HG03342 (cell line): Measurements from ENCODE around the gene GPR62.

ENCODE experiments used
- ATAC-seq: cut with Tn5 transposase; IDR thresholded peaks from one replicate; pipeline ENCODE4 v1.9.1; 2021; ENCODE audit warnings: mild to moderate bottlenecking, moderate library complexity; ENCODE audit not compliant: unreplicated experiment

GPR62 gene

DNA sequence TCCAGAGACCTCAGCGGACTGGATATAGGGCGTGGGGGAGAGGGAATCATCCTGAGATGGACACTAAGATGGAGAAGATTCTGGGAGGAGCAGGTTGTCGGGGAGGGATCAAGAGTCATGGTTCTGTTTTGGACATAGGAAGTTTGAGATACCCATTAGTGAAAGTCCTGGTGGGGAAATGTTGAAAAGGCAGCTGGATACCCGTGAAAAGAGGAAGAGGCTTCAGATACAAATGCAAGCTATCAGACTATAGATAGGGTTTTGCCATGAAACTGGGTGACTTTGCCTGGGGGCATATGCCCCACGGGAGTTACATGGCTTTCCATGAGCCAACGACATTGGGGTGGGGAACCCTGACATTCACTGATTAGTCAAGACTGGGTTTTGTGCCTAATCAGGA lies 1.1 kb upstream of the GPR62 start:
- ATAC-seq: no peak

DNA sequence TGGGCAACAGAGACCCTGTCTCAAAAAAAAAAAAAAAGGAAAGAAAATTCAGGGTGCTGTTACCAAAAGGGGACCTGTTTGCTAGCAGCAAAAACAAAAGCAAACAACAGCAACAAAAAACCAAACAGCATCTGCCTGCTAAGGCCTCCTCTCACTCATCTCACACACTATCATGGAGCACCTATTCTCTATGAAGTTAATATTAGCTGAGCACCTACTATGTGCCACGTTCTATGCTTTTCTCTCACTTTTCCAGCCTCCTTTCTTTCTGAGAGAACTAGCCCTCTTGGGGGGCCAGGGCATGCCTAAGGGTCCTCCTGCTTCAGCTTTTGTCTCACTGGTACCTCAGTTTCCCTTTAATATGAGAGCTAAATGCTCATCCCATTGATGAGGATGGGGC lies 468 bp upstream of the GPR62 start:
- no peak for ATAC-seq

DNA sequence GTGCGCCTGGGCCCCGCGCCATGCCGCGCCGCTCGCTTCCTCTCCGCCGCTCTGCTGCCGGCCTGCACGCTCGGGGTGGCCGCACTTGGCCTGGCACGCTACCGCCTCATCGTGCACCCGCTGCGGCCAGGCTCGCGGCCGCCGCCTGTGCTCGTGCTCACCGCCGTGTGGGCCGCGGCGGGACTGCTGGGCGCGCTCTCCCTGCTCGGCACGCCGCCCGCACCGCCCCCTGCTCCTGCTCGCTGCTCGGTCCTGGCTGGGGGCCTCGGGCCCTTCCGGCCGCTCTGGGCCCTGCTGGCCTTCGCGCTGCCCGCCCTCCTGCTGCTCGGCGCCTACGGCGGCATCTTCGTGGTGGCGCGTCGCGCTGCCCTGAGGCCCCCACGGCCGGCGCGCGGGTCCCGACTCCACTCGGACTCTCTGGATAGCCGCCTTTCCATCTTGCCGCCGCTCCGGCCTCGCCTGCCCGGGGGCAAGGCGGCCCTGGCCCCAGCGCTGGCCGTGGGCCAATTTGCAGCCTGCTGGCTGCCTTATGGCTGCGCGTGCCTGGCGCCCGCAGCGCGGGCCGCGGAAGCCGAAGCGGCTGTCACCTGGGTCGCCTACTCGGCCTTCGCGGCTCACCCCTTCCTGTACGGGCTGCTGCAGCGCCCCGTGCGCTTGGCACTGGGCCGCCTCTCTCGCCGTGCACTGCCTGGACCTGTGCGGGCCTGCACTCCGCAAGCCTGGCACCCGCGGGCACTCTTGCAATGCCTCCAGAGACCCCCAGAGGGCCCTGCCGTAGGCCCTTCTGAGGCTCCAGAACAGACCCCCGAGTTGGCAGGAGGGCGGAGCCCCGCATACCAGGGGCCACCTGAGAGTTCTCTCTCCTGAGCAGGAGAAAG lies 951 bp downstream of the GPR62 start:
- ATAC-seq: no peak

DNA sequence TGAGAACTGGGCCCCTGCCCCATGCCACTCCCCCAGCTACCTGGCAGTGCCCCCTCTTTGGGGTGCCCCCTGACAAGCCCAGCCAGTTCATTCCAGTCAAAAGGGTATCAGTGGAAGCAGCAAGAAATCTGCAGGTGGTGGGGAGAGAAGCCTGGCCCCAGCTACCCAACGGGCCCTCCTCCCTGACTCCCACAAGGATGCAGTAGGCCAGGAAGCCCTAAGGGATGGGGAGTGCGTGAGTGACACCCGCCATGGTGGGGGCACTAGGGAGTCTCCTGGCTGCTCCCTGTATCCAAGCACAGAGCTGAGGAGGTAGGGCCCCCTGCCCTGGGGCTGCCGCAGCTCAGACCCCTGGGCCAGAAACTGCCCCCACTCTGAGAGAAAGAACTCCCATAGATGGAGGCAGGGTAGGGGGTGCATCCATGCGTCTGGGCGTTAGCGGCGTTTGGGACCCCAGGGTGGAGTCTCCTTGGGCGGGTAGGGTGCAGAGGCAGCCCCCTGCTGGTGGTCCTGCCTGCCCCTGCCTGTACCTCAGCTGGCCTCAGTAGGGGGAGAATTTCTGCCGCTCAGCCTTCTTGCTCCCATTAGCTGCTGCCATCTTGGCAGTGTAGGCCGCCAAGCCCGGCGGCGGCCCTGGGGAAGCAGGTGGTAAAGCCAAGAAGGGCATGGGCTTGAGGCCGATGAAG lies 2.5 kb downstream of the GPR62 start:
- ATAC-seq: no peak

DNA sequence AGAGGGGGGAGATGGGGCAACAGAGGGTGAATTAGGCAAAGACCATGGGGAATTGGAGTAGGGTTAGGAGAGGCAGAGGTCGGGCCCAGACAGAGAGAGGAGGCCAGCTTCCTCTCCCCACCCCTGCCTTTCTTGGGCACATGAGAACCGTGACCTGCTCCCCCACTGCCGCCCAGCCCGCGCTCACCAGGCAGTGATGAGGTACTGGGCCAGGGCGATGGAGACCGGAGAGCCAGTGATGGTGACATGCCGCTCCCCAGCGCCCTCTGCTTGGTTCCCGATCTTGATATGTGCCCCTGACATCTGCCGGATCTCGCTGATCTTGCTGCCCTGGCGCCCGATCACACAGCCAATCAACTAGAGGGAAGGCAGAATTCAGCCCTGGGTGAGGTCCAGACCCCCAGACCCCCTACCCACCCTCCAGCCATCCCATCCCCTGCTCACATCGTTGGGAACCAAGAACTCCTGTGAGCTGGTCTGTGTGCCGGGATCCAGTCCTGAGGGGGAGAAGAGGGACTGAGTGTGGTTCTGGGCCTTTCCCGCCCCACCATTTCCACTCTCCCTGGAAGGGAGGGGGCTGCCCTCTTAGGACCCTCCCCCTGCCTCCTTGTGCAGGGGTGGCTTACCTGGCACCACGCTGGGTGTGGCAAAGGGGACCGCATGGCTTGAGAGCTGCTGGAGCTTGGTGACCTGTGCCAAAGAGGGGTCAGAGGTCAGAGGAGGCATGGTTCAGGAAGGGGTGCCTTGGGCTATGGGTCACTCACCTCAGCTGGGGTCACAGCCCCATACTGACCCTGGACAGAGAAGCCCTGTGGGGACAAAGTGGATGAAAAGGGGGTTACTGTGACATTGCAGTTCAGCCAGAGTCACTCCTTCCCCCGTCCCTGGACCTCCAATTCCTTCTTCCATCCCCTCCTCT lies 3.7 kb downstream of the GPR62 start:
- no peak for ATAC-seq

DNA sequence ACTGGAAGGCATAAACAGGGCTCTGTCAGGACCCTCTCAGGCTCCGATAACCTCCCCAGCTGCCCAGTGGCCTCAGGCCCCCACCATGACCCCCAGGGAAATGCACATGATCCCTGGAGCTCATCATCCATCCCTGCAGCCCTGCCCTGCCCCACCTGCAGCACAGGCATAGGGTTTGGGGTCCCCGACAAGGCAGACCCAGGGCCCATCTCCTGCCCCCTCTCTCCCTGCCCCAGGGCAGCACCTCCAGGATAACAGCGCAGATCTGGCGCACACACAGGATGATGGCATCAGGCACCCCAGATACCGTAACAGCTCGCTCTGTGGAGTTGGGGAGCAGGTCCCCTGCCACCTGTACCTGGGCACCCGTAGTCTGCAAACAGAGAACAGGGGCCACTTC lies 4.5 kb downstream of the GPR62 start:
- ATAC-seq: no peak

DNA sequence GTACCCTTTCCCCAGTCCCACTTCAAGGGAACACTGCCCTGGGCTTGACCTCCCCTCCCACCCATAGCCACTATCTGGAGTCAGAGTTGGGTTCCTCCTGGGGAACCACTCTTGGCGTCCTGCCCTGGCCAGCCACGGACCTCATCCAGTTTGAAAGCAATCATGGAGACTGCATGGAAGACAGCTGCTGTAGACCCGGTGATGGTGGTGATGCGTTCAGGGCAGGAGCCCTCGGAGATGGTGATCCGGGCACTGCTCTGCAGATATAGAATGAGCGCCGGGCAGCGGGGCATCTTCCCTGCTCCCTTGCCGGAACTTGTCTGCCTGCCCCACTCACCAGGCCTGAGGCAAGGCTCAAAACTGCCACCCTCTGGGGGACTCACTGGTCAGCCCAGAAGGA lies 5.2 kb downstream of the GPR62 start:
- ATAC-seq: no peak

DNA sequence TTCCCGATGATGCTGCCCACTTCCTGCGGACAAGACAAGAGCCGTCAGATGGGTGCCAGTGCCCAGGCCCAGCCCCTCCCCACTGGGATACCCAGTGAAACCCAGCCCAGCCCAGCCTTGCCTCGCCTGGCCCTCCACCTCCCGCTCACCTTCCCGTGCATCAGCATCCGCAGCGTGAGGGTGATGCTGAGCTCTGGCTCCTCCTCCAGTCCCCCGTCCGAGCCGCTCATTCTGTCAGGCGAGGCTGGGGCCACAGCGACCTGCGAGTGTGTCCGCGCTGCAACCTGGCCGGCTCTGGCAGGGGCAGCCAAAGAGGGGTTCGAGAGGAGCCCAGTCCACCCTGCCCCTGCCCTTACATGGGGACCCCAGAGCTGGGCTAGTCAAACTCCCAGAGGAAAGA lies 5.8 kb downstream of the GPR62 start:
- no peak for ATAC-seq

DNA sequence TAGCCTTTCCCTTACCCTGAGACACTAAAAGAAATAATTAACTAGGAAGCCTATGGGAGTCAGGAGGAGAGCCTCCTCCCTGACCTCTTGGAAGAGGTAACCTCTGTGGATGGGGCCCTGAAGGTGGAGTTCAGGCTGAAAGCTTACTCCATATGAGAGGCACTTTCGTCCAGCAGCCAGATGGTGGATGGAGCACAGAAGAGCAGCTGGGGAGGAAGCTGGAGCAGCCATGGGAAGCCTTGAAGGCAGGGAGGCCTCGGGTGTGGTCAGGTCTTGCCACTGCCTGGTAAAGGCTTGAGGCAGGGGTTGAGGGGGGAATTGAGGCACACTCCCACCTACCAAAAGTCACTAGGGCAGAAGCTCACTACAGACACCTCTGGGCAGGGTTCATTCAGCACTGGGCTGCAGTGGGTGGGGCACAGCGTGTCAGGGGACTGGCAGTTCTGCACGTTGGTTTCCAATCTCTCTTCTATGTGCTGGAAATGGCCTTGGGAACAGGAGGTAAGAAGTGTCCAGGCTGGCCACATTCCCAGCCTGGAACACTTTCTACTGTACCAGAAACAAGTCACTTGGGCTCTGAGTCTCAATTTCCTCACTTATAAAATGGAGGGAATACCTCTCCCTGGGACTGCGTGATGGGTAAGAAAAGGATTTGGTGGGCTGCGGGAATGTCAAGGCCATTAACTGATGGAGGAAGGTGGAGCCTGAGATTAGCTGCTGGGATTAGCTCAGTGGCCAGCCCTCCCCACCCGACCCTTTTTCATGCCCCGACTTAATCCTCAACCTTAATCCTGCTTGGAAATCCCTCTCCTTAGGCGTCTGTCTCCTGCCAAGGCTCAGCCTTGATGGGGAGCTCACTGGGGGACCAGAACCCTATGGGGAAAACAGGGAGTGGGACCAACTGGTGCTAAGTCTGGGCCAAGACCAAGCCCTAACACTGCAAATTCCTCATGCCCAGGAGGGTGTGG lies 6.7 kb downstream of the GPR62 start:
- ATAC-seq: no peak

DNA sequence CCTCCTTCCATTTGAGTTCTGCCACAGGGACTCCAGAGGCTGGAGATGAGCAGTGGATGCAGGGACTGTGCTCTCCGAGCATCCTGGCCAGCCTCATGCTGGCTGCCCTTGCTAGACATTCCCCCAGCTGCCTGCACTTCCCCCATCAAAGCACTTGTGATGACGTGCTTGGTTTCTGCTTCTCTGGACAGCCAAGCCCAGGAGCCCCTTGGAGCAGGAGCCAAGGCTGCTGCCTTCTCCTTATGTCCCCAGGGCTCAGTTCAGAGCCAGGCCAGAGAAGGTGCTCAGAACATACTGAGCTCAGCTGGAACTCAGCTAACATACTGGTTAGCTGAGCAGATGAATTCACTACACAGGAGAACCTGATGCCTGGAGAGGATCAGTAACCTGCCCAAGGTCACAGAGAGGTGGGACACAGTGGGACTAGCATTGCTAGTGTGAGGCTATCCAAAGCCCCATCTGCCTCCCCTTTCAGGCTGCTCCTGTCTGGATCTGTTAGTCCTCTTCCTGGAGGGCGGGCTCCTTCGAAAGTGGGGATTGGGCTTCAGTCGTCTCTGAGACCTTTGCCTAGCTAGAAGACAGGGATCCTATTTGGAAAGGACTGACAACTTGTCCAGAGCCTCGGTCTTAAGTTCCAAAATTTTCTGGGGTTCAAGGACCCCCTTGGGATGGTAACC lies 7.8 kb downstream of the GPR62 start:
- no peak for ATAC-seq

DNA sequence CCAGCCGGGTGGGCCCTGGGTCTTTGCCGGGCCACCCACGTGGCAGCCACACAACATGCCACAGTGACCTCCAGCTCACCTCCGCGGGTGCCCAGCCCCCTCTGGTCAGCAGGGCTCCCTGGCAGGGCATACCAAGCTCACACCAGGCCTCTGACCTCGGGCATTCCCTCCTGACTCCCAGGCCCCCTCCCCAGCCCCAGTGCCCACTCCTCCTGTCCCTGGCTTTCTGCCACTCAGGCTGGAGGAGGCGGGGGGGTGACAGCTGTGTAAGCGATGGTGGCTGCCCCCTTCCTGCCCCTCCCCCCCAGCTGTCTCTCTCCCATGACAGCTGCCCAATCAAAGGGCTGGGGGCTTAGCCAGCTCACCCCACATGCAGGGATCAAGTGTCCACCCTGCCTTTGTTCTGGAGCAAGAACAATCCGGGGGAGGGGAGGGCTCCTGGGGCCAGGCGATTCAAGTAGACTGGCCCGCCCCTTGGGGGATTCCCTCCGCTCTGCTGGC lies 8.8 kb downstream of the GPR62 start:
- no peak for ATAC-seq

DNA sequence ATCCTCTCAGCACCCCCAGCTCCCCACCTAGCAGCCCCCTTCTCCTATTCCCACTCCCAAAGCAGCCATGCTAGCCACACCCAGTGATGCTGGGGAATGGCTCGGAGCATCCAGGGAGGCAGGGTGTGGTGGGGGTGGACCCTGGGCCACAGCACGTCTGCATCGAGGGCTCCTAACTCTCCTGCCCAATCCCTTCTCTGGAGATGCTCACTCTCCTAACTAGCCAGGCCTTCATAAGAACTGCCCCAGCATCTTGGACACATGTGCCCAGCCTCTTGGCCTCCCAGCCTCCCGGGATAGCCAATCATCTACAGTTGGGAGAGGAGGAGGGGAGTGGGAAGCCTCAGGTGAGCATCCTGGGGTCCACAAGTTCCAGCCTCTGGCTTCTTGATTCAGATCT lies 9.3 kb downstream of the GPR62 start:
- no peak for ATAC-seq

DNA sequence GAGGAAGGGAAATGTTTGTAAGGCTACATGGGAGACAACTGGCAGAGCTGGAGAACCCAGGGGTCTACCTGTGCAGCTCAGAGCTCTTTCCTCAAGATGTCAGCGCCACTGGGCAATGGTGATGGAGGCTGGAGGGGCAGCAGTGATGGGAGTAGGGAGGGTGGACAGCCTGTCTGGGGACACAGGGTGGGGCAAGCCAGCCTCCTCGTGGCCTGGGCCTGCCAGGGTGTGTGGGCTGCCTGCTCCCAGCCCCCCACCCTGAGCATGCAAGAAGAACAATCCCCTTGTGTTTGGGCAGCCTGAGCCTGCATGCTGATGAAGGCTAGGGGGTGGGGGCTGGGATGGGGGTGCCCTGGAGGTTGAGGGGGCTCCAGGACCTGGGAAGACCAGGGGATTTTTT lies 10.8 kb downstream of the GPR62 start:
- no peak for ATAC-seq

DNA sequence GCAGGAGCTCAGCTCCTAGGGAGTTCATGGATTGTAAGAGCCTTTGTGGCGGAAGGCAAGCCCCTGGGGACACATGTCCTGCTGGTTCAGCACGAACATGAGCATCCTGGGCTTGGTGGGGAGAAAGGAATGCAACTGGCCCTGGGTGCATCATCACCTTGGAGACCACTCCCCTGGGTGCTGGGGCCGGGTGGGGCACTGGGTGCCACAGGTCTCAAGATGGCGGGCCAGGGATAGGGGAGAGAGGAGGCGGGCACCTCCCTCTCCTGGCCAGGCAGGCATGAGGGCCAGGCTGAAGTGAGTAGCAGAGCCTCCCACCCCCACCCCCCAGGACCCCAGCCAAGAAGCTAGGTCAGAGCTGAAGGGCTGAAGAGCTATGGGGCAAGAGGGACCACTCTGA lies 11.3 kb downstream of the GPR62 start:
- ATAC-seq: no peak

DNA sequence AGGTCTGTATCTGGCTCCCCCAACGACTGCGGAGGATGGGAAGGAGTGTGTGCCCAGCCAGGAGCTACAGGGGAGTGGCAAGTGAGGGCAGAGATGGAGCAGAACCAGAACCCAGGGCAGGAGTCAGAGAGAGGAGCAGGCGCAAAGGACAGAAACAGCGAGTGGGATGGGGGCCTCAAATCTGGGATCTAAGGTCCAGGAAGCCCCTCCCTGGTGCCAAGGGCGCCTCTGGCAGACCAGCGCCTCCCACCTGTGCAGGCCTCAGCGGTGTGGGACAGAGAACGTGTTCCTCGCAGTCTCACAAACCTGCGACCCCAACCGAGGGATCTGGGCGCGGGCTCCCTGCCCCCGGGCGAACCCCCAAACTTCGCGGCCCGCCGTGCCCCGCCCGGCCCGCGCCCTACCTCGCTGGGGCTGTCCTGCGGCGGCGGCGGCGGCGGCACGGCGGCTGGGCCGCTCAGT lies 11.8 kb downstream of the GPR62 start:
- ATAC-seq: peak; percentile 51

DNA sequence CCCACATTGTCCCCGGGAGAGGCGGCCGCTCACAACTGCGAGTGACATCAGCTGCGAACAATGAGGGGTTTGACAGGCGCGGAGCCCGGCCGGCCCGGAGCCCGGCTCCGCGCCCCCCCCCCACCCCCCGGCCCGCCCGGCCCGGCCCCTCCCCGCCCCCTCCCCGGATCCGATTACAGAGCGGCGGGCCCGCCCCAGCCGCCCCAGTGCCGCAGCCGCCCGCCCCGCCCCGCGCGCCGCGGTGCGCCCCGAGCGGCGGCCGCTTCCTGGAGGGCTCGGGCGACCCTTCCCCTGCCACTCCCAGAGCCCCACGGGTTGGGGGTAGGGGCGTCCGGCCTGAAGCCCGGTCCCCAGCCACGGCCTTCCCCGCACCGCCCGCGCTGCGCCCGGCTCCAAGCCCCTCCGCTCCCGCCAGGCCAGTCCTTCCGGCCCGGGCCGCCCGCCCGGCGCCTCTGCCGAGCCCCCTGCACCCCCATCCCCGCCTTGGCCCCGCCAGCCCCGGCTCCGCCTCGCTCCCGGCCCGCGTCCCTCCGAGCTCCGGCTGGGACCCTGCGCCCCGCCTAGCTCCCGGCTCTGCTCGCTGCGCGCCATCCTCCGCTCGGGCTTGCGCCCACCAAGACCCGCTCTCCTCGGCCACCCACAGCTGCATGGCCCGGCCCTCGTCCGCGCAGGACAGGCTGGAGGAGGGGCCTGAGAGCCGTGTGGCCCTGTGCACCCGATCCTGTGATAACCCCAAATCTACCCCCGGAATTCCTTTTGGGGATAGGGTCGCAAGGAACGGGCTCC lies 12.4 kb downstream of the GPR62 start, which contains the start of gene PCBP4:
TSS of gene PCBP4 (minus strand) at position 71 of the 786 bp plus-strand sequence. CDS start 6,214 bp downstream, outside the sequence.
- peak; percentile 40 for ATAC-seq

DNA sequence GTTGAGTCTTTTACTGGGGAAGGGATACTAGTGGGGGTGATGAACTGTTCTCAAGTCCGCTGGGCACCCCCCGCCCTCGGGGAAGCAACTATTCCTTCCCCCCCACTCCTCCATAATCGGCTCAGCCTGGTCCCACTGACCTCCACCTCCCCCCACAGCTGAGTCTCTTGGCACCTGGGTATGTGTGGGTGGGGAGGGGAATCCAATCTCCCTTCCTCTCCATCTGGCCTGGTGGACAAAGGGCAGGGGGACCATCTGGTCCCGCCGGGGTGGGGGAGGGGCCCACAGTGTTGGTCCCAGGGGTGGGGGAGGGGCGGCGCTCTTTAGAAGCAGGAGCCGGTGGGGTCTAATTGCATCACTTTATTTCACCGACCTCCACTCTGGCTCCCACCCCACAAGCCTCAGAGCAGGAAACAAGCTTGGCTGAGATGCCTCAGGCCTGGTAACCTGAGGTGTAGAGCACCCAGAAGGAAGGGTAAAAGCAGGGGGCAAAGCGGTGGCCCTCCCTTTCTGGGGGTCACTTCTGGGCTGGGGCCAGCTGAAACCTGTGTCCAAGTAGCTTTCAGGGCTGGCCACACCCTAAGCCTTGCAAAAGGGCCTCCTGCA lies 13.1 kb downstream of the GPR62 start:
- no peak for ATAC-seq
